GDM1 (cell line): ENCODE results near the gene POLG2.
"Not testable (repeated sequence)": the region's sequence is repeated elsewhere in the genome, so short reads cannot be mapped to it uniquely, and the experiment has no call there.

Experiments
- DNase-seq: peaks from one replicate; lab custom pipeline; 2025; lab: John Stamatoyannopoulos, UW

POLG2 gene

GRCh38 chr17:64439521-64439920 lies 57.3 kb downstream of the POLG2 start:
- DNase-seq = not testable (repeated sequence)

- DNase-seq = no peak
Observed at GRCh38 chr17:64437944-64438525, 58.8 kb downstream of the POLG2 start.

- DNase-seq = no peak
Observed at GRCh38 chr17:64431534-64431933, 65.3 kb downstream of the POLG2 start.

GRCh38 chr17:64430036-64430435 lies 66.8 kb downstream of the POLG2 start:
- DNase-seq = not testable (repeated sequence)

- no peak for DNase-seq
Observed at GRCh38 chr17:64428406-64428805, 68.4 kb downstream of the POLG2 start.
